CD4-positive, alpha-beta memory T cell (primary cell): ENCODE data around the gene WBP2. TPM values are rescaled to one million over a fixed set of nuclear protein-coding genes. Genes with fewer than 3 reads are reported as not detected.
"Not testable (repeated sequence)": the region's sequence is repeated elsewhere in the genome, so short reads cannot be mapped to it uniquely, and the experiment has no call there.

Source experiments
- CTCF ChIA-PET: fragments of 350-600 bp; sonication (Branson Sonifier 250); formaldehyde crosslinking; loops from one replicate; lab custom pipeline; 2021; ENCODE audit warnings: inconsistent platforms; ENCODE audit not compliant: partially characterized antibody; lab: Charles Lee
- POLR2A ChIA-PET: fragments of 350-600 bp; sonication (Branson Sonifier 250); formaldehyde crosslinking; loops from one replicate; lab custom pipeline; 2021; ENCODE audit not compliant: partially characterized antibody; lab: Charles Lee
- DNase-seq, 5 donors: peaks; one replicate each; pipeline versions ENCODE4 v3.0.0 to v3.0.0-alpha.2; 2020 to 2022; ENCODE audit warnings: mixed read lengths in 1 of 5
- H3K27ac ChIP-seq: one replicate; pipeline ENCODE4 v1.7.0; 2013; ENCODE audit warnings: low read depth, low read length
- H3K27me3 ChIP-seq: 2 replicates; pipeline ENCODE4 v1.7.0; 2013; ENCODE audit warnings: mild to moderate bottlenecking, low read length, moderate library complexity; ENCODE audit not compliant: insufficient read depth
- H3K36me3 ChIP-seq: 2 replicates; pipeline ENCODE4 v1.7.0; 2013; ENCODE audit warnings: mild to moderate bottlenecking, low read length, moderate library complexity; ENCODE audit not compliant: insufficient read depth
- H3K4me1 ChIP-seq: 2 replicates; pipeline ENCODE4 v1.7.0; 2013; ENCODE audit warnings: mild to moderate bottlenecking, low read length, moderate library complexity; ENCODE audit not compliant: insufficient read depth
- H3K4me3 ChIP-seq, 2 donors: one replicate each; pipeline ENCODE4 v1.7.0; 2013; ENCODE audit warnings: low read length in 2 of 2, mild to moderate bottlenecking in 1 of 2
- H3K9me3 ChIP-seq, 2 donors: one replicate each; pipeline ENCODE4 v1.7.0; 2013; ENCODE audit warnings: low read length in 2 of 2, control low read depth in 1 of 2; ENCODE audit not compliant: control insufficient read depth in 1 of 2
- H3K27ac Mint-ChIP-seq, 7 donors: one replicate each; pipeline ENCODE4 v1.8.0; 2020 to 2021; ENCODE audit warnings: mixed read lengths in 7 of 7, mild to moderate bottlenecking in 6 of 7, inconsistent platforms in 3 of 7, moderate library complexity in 3 of 7
- H3K27me3 Mint-ChIP-seq, 2 donors: one replicate each; pipeline ENCODE4 v1.8.0; 2020 to 2021; ENCODE audit warnings: mixed read lengths in 2 of 2
- H3K36me3 Mint-ChIP-seq, 2 donors: one replicate each; pipeline ENCODE4 v1.8.0; 2020 to 2021; ENCODE audit warnings: mixed read lengths in 2 of 2, inconsistent platforms in 1 of 2, mild to moderate bottlenecking in 1 of 2
- H3K4me1 Mint-ChIP-seq, 4 donors: one replicate each; pipeline ENCODE4 v1.8.0; 2020 to 2021; ENCODE audit warnings: mixed read lengths in 4 of 4, mild to moderate bottlenecking in 1 of 4
- H3K4me3 Mint-ChIP-seq, 8 donors: one replicate each; pipeline ENCODE4 v1.8.0; 2020 to 2021; ENCODE audit warnings: mixed read lengths in 8 of 8, mild to moderate bottlenecking in 7 of 8, moderate library complexity in 6 of 8, inconsistent platforms in 3 of 8
- H3K9me3 Mint-ChIP-seq, 8 donors: one replicate each; pipeline ENCODE4 v1.8.0; 2020 to 2021; ENCODE audit warnings: mixed read lengths in 8 of 8, mild to moderate bottlenecking in 5 of 8, inconsistent platforms in 3 of 8, moderate library complexity in 1 of 8
- intact Hi-C: fragments of 100-400 bp; cut with micrococcal nuclease; formaldehyde crosslinking; loops from one replicate; pipeline ENCODE4 v1.15.1; 2023
- polyA plus RNA-seq, 2 donors: library from polyadenylated mRNA; unstranded; fragments of 300-500 nt; fragmentation: Illumina TruSeq; gene quantifications; one replicate each; pipeline ENCODE4 v1.2.3, GENCODE V29; 2021
- total RNA-seq, 2 experiments: library from RNA; stranded (reverse); gene quantifications; one replicate each; pipeline ENCODE4 v1.2.3, GENCODE V29; 2021

Gene WBP2
- total and polyA plus RNA-seq, 4 experiments from 2014 or later = 80.3 to 160 (median 143) TPM

DNA sequence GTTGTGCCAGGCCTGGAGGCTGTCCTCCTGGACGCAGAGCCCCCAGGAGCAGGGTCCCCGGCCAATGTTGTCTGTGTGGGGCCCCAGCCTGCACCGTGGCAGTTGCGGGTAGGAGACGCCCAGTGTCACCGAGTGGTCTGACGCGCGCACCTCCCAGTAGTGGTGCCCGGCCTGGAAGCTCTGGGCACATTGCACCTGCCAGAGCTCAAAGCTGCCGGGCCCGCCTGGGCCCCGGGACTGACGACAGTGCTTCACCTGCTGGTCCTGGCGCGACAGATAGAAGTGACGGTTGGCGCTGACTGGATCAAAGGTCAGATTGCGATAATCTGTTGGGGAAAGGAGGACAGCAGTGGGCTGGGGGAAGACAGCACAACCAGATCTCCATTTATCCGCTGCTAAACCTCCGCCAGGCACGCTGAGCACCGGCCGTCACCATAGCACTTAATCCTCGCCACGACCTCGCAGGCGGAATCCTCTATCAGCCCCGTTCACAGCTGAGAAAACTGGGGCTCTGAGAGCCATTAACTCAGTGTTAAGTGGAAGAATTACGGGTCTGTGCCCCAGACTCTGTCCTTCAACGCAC is 36.0 kb upstream of the WBP2 start:
- Mint-ChIP-seq H3K27ac (peak overlapping the region in 2 of 7 donors; percentile 43 to 68), H3K4me3 (no peak overlapping the region), H3K27me3 (no peaks in the 10 kb centered on the region), H3K36me3 (peaks cover 5 to 16% of the 10 kb centered on the region in 2 donors), H3K4me1 (peaks cover 17 to 22% (median 20%) of the 10 kb centered on the region in 4 donors), H3K9me3 (no peaks in the 10 kb centered on the region)
- Histone ChIP-seq H3K36me3 (peaks cover 9% of the 10 kb centered on the region), H3K4me1 (peaks cover 20% of the 10 kb centered on the region), H3K4me3 (no peak overlapping the region), H3K27me3 (no peaks in the 10 kb centered on the region), H3K27ac (no peak overlapping the region), H3K9me3 (no peaks in the 10 kb centered on the region)
- POLR2A ChIA-PET = interaction anchor here (1.4 to 18.1 kb wide), 2 partner anchors 14 to 36 kb away, joined by 4 to 337 read pairs; partner anchors contain the start of genes TRIM47 and WBP2
- DNase-seq = no peak
- intact Hi-C loops = no loop called here
- CTCF ChIA-PET = interaction anchor here (1.3 to 7.1 kb wide), 4 partner anchors 9 to 36 kb away, joined by 3 to 96 read pairs (median 6); partner anchors contain the start of genes TRIM47 and WBP2

- Histone ChIP-seq H3K4me3 (no peak overlapping the region), H3K9me3 (no peaks in the 10 kb centered on the region), H3K27ac (no peak overlapping the region), H3K36me3 (peaks cover 9% of the 10 kb centered on the region), H3K27me3 (no peaks in the 10 kb centered on the region), H3K4me1 (peaks cover 6% of the 10 kb centered on the region)
- H3K27ac Mint-ChIP-seq = no peak overlapping the region
- intact Hi-C loops = no loop called here
- ChIA-PET CTCF (interaction anchor here (1.5 to 1.8 kb wide), 2 partner anchors 29 to 34 kb away, joined by 4 to 7 read pairs; partner anchors contain the start of gene WBP2), POLR2A (interaction anchor here (1.1 to 18.1 kb wide), 3 partner anchors 12 to 464 kb away, joined by 4 to 337 read pairs (median 5); partner anchors contain the start of genes MRPL38, PRPSAP1 and TRIM47)
- no peaks in the 10 kb centered on the region for H3K27me3 Mint-ChIP-seq
- no peaks in the 10 kb centered on the region for H3K9me3 Mint-ChIP-seq
- DNase-seq = no peak
- peaks cover 5 to 16% of the 10 kb centered on the region in 2 donors for H3K36me3 Mint-ChIP-seq
- H3K4me1 Mint-ChIP-seq = peaks cover 6 to 8% (median 8%) of the 10 kb centered on the region in 4 donors
- H3K4me3 Mint-ChIP-seq = no peak overlapping the region
Observed at GRCh38 chr17:75889454-75889853, 34.3 kb upstream of the WBP2 start.

GRCh38 chr17:75888484-75888883 is 33.3 kb upstream of the WBP2 start:
- Mint-ChIP-seq H3K27ac (no peak overlapping the region), H3K27me3 (no peaks in the 10 kb centered on the region), H3K36me3 (peaks cover 5 to 13% of the 10 kb centered on the region in 2 donors), H3K4me1 (no peaks in the 10 kb centered on the region), H3K9me3 (no peaks in the 10 kb centered on the region), H3K4me3 (no peak overlapping the region)
- ChIA-PET POLR2A (interaction anchor here (0.6 to 18.1 kb wide), 4 partner anchors 8 to 465 kb away, joined by 3 to 337 read pairs (median 4); partner anchors contain the start of genes PRPSAP1, TRIM47 and TRIM65), CTCF (interaction anchor here (1.0 kb wide), 1 partner anchor 11 kb away, joined by 4 read pairs; no protein-coding TSS in a partner anchor)
- Histone ChIP-seq H3K4me1 (no peaks in the 10 kb centered on the region), H3K4me3 (no peak overlapping the region), H3K36me3 (peaks cover 9% of the 10 kb centered on the region), H3K9me3 (no peaks in the 10 kb centered on the region), H3K27ac (no peak overlapping the region), H3K27me3 (no peaks in the 10 kb centered on the region)
- DNase-seq = no peak
- intact Hi-C loops = no loop called here

DNA sequence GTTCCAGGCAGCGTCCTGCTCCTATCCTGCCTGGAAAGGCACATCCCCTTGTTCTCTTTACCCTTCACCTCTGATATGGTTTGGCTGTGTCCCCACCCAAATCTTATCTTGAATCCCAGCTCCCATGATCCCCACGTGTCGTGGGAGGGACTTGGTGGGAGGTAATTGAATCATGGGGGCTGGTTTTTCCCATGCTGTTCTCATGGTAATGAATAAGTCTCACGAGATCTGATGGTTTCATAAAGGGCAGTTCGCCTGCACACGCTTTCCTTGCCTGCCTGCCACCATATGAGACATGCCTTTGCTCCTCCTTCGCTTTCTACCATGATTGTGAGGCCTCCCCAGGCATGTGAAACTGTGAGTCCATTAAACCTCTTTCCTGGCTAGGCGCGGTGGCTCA is 30.7 kb upstream of the WBP2 start:
- H3K4me1 ChIP-seq = peaks cover 15% of the 10 kb centered on the region
- H3K9me3 ChIP-seq, H3K27me3 Mint-ChIP-seq, H3K4me3 Mint-ChIP-seq, H3K27ac ChIP-seq, H3K27me3 ChIP-seq, H3K9me3 Mint-ChIP-seq, H3K4me3 ChIP-seq, H3K36me3 ChIP-seq, DNase-seq, intact Hi-C loops: not testable (repeated sequence)
- Mint-ChIP-seq H3K36me3 (peaks cover 5 to 11% of the 10 kb centered on the region in 2 donors), H3K4me1 (peaks cover 3 to 15% (median 11%) of the 10 kb centered on the region in 4 donors), H3K27ac (peak overlapping the region in 2 of 7 donors; percentile 41 to 46)
- ChIA-PET CTCF (interaction anchor here (1.5 kb wide), 1 partner anchor 25 kb away, joined by 3 read pairs; no protein-coding TSS in a partner anchor), POLR2A (interaction anchor here (0.8 to 3.3 kb wide), 4 partner anchors 7 to 38 kb away, joined by 3 to 19 read pairs (median 6); partner anchors contain the start of genes TRIM47 and TRIM65)

DNA sequence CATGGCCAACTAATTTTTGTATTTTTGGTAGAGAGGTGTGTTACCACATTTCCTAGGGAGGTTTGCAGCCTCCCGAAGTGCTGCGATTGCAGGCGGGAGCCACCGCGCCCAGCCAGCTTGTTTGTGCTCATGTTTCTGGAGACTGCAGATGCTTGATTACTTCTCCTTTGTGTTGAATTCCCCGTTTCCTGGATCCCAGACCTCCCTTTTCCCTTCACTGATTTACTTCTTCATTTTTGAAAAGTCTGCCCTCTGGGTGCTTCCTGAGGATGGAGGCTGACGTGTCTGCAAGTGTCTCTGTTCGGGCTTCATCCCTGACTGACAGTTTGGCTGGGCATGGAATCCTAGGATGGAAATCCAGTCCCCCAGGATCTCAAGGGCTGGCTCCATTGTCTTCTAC is 30.3 kb upstream of the WBP2 start:
- no peak overlapping the region for H3K4me3 ChIP-seq
- Mint-ChIP-seq H3K27me3 (no peaks in the 10 kb centered on the region), H3K36me3 (peaks cover 5 to 8% of the 10 kb centered on the region in 2 donors), H3K4me1 (peaks cover 3 to 15% (median 11%) of the 10 kb centered on the region in 4 donors), H3K9me3 (no peaks in the 10 kb centered on the region), H3K4me3 (no peak overlapping the region), H3K27ac (peak overlapping the region in 2 of 7 donors; percentile 41 to 46)
- H3K27me3 ChIP-seq = no peaks in the 10 kb centered on the region
- H3K27ac ChIP-seq = no peak overlapping the region
- peaks cover 15% of the 10 kb centered on the region for H3K4me1 ChIP-seq
- H3K9me3 ChIP-seq = no peaks in the 10 kb centered on the region
- intact Hi-C loops = no loop called here
- peaks cover 5% of the 10 kb centered on the region for H3K36me3 ChIP-seq
- DNase-seq = no peak
- ChIA-PET CTCF (interaction anchor here (1.3 to 1.5 kb wide), 3 partner anchors 20 to 120 kb away, joined by 3 read pairs; partner anchors contain the start of gene GALK1), POLR2A (interaction anchor here (0.8 to 3.3 kb wide), 3 partner anchors 9 to 37 kb away, joined by 3 to 19 read pairs (median 7); partner anchors contain the start of gene TRIM65)

- Mint-ChIP-seq H3K27me3 (no peaks in the 10 kb centered on the region), H3K9me3 (no peaks in the 10 kb centered on the region), H3K27ac (peak overlapping the region in 4 of 7 donors; percentile 56 to 77 (median 67)), H3K4me3 (peak overlapping the region in 6 of 8 donors; percentile 3 to 36 (median 17)), H3K36me3 (no peaks in the 10 kb centered on the region), H3K4me1 (peaks cover 12 to 28% (median 20%) of the 10 kb centered on the region in 4 donors)
- Histone ChIP-seq H3K36me3 (no peaks in the 10 kb centered on the region), H3K9me3 (no peaks in the 10 kb centered on the region), H3K4me3 (no peak overlapping the region), H3K27ac (no peak overlapping the region), H3K4me1 (peaks cover 30% of the 10 kb centered on the region), H3K27me3 (no peaks in the 10 kb centered on the region)
- DNase-seq = peak in 1 of 5 donors; percentile 19
- intact Hi-C loops = no loop called here
- ChIA-PET POLR2A (interaction anchor here (0.6 to 16.3 kb wide), 3 partner anchors 15 to 56 kb away, joined by 3 to 563 read pairs (median 337); partner anchors contain the start of genes MRPL38, TRIM65, UNC13D and WBP2), CTCF (interaction anchor here (0.8 to 14.1 kb wide), 4 partner anchors 14 to 128 kb away, joined by 3 to 266 read pairs (median 6); partner anchors contain the start of genes GALK1, TRIM65 and WBP2)
Observed at GRCh38 chr17:75881678-75882454, 26.7 kb upstream of the WBP2 start.
